Activated CD4-positive, alpha-beta T cell treated with anti-CD3 and anti-CD28 coated beads, Interleukin-2, amount 10 ng/mL, durations not matched to agents 7 days and 5 days (primary cell): ENCODE results near the gene TMIE. TPM values are rescaled to one million over a fixed set of nuclear protein-coding genes. Genes with fewer than 3 reads are reported as not detected.

Source experiments
- CTCF ChIA-PET: fragments of 350-600 bp; sonication (Branson Sonifier 250); formaldehyde crosslinking; loops from one replicate; lab custom pipeline; 2021; ENCODE audit warnings: antibody characterized with exemption; lab: Charles Lee
- POLR2A ChIA-PET: fragments of 350-600 bp; sonication (Branson Sonifier 250); formaldehyde crosslinking; loops from one replicate; lab custom pipeline; 2021; ENCODE audit warnings: antibody characterized with exemption; lab: Charles Lee
- DNase-seq: peaks from one replicate; pipeline ENCODE4 v3.0.0-alpha.2; 2020
- H3K27ac Mint-ChIP-seq: one replicate; pipeline ENCODE4 v1.8.0; 2021; ENCODE audit warnings: mild to moderate bottlenecking, moderate library complexity, mixed read lengths
- H3K27me3 Mint-ChIP-seq: one replicate; pipeline ENCODE4 v1.8.0; 2021; ENCODE audit warnings: mixed read lengths
- H3K36me3 Mint-ChIP-seq: one replicate; pipeline ENCODE4 v1.8.0; 2021; ENCODE audit warnings: low read depth, mixed read lengths
- H3K4me1 Mint-ChIP-seq: one replicate; pipeline ENCODE4 v1.8.0; 2021; ENCODE audit warnings: mixed read lengths
- H3K4me3 Mint-ChIP-seq: one replicate; pipeline ENCODE4 v1.8.0; 2021; ENCODE audit warnings: mild to moderate bottlenecking, moderate library complexity, mixed read lengths
- H3K9me3 Mint-ChIP-seq: one replicate; pipeline ENCODE4 v1.8.0; 2021; ENCODE audit warnings: mixed read lengths
- total RNA-seq, 2 experiments: library from RNA; stranded (reverse); gene quantifications; one replicate each; pipeline ENCODE4 v1.2.3, GENCODE V29; 2021

Gene TMIE
- total RNA-seq, 2 experiments from 2014 or later: 1.2 to 1.6 TPM

GRCh38 chr3:46672349-46672695, 28.9 kb upstream of the TMIE start:
- no peak overlapping the region for H3K4me3 Mint-ChIP-seq
- POLR2A ChIA-PET: no interaction called here

GRCh38 chr3:46673151-46674030, 27.8 kb upstream of the TMIE start:
- DNase-seq: no peak
- ChIA-PET CTCF (interaction anchor here (1.0 kb wide), 1 partner anchor 12 kb away, joined by 4 read pairs; no protein-coding TSS in a partner anchor), POLR2A (no interaction called here)
- no peak overlapping the region for H3K4me3 Mint-ChIP-seq
- no peaks in the 10 kb centered on the region for H3K27me3 Mint-ChIP-seq
- no peak overlapping the region for H3K27ac Mint-ChIP-seq
- no peaks in the 10 kb centered on the region for H3K36me3 Mint-ChIP-seq
- no peaks in the 10 kb centered on the region for H3K4me1 Mint-ChIP-seq
- no peaks in the 10 kb centered on the region for H3K9me3 Mint-ChIP-seq

More at GRCh38 chr3:46672349-46672695, 28.9 kb upstream of the TMIE start:
- Mint-ChIP-seq H3K4me1 (no peaks in the 10 kb centered on the region), H3K27ac (no peak overlapping the region), H3K36me3 (no peaks in the 10 kb centered on the region), H3K9me3 (no peaks in the 10 kb centered on the region), H3K27me3 (no peaks in the 10 kb centered on the region)
- no peak for DNase-seq
- CTCF ChIA-PET: interaction anchor here (1.0 kb wide), 1 partner anchor 11 kb away, joined by 4 read pairs; no protein-coding TSS in a partner anchor

GRCh38 chr3:46674031-46674845, 27.0 kb upstream of the TMIE start:
- Mint-ChIP-seq H3K36me3 (no peaks in the 10 kb centered on the region), H3K27ac (no peak overlapping the region), H3K9me3 (no peaks in the 10 kb centered on the region), H3K4me3 (no peak overlapping the region), H3K4me1 (no peaks in the 10 kb centered on the region), H3K27me3 (no peaks in the 10 kb centered on the region)
- ChIA-PET CTCF (interaction anchor here (0.7 to 1.6 kb wide), 3 partner anchors 11 to 44 kb away, joined by 3 to 4 read pairs (median 3); no protein-coding TSS in a partner anchor), POLR2A (no interaction called here)
- no peak for DNase-seq

GRCh38 chr3:46675426-46675825, 25.8 kb upstream of the TMIE start:
- Mint-ChIP-seq H3K36me3 (no peaks in the 10 kb centered on the region), H3K27me3 (no peaks in the 10 kb centered on the region), H3K4me3 (no peak overlapping the region), H3K9me3 (no peaks in the 10 kb centered on the region), H3K27ac (no peak overlapping the region), H3K4me1 (no peaks in the 10 kb centered on the region)
- ChIA-PET CTCF (interaction anchor here (1.0 to 1.6 kb wide), 3 partner anchors 9 to 46 kb away, joined by 3 read pairs; no protein-coding TSS in a partner anchor), POLR2A (no interaction called here)
- no peak for DNase-seq

GRCh38 chr3:46675843-46676567, 25.2 kb upstream of the TMIE start:
- POLR2A ChIA-PET: no interaction called here
- no peak overlapping the region for H3K4me3 Mint-ChIP-seq
- H3K27ac Mint-ChIP-seq: no peak overlapping the region
- H3K27me3 Mint-ChIP-seq: no peaks in the 10 kb centered on the region
- no peaks in the 10 kb centered on the region for H3K9me3 Mint-ChIP-seq
- no peaks in the 10 kb centered on the region for H3K4me1 Mint-ChIP-seq
- no peak for DNase-seq
- CTCF ChIA-PET: interaction anchor here (1.0 to 1.6 kb wide), 2 partner anchors 9 to 46 kb away, joined by 3 read pairs; no protein-coding TSS in a partner anchor
- no peaks in the 10 kb centered on the region for H3K36me3 Mint-ChIP-seq

- POLR2A ChIA-PET: no interaction called here
- no peak for DNase-seq
- Mint-ChIP-seq H3K9me3 (no peaks in the 10 kb centered on the region), H3K4me3 (no peak overlapping the region), H3K27me3 (no peaks in the 10 kb centered on the region), H3K4me1 (no peaks in the 10 kb centered on the region), H3K27ac (no peak overlapping the region), H3K36me3 (no peaks in the 10 kb centered on the region)
- CTCF ChIA-PET: interaction anchor here (1.0 kb wide), 1 partner anchor 8 kb away, joined by 3 read pairs; no protein-coding TSS in a partner anchor
Measured at GRCh38 chr3:46676601-46677410, 24.4 kb upstream of the TMIE start.

GRCh38 chr3:46677411-46677726, 23.8 kb upstream of the TMIE start:
- CTCF ChIA-PET: no interaction called here
- POLR2A ChIA-PET: no interaction called here
- no peaks in the 10 kb centered on the region for H3K9me3 Mint-ChIP-seq
- H3K27ac Mint-ChIP-seq: no peak overlapping the region
- H3K4me3 Mint-ChIP-seq: no peak overlapping the region
- DNase-seq: no peak
- H3K4me1 Mint-ChIP-seq: no peaks in the 10 kb centered on the region
- H3K27me3 Mint-ChIP-seq: no peaks in the 10 kb centered on the region
- H3K36me3 Mint-ChIP-seq: no peaks in the 10 kb centered on the region

GRCh38 chr3:46678280-46678679, 22.9 kb upstream of the TMIE start:
- no peak for DNase-seq
- Mint-ChIP-seq H3K36me3 (no peaks in the 10 kb centered on the region), H3K9me3 (no peaks in the 10 kb centered on the region), H3K4me1 (no peaks in the 10 kb centered on the region), H3K27me3 (no peaks in the 10 kb centered on the region), H3K4me3 (no peak overlapping the region), H3K27ac (no peak overlapping the region)
- POLR2A ChIA-PET: no interaction called here
- CTCF ChIA-PET: no interaction called here

- H3K27me3 Mint-ChIP-seq: no peaks in the 10 kb centered on the region
- H3K36me3 Mint-ChIP-seq: no peaks in the 10 kb centered on the region
- ChIA-PET POLR2A (no interaction called here), CTCF (no interaction called here)
- H3K27ac Mint-ChIP-seq: no peak overlapping the region
- H3K4me1 Mint-ChIP-seq: no peaks in the 10 kb centered on the region
- no peak overlapping the region for H3K4me3 Mint-ChIP-seq
- no peak for DNase-seq
- H3K9me3 Mint-ChIP-seq: no peaks in the 10 kb centered on the region
Measured at GRCh38 chr3:46679681-46680080, 21.5 kb upstream of the TMIE start.

- no peaks in the 10 kb centered on the region for H3K4me1 Mint-ChIP-seq
- no peaks in the 10 kb centered on the region for H3K27me3 Mint-ChIP-seq
- no peaks in the 10 kb centered on the region for H3K36me3 Mint-ChIP-seq
- DNase-seq: no peak
- CTCF ChIA-PET: no interaction called here
- POLR2A ChIA-PET: no interaction called here
- no peak overlapping the region for H3K27ac Mint-ChIP-seq
- no peak overlapping the region for H3K4me3 Mint-ChIP-seq
- H3K9me3 Mint-ChIP-seq: no peaks in the 10 kb centered on the region
Measured at GRCh38 chr3:46680298-46680826, 20.8 kb upstream of the TMIE start.

GRCh38 chr3:46681387-46681786, 19.8 kb upstream of the TMIE start:
- Mint-ChIP-seq H3K4me3 (no peak overlapping the region), H3K4me1 (no peaks in the 10 kb centered on the region), H3K27me3 (no peaks in the 10 kb centered on the region), H3K36me3 (no peaks in the 10 kb centered on the region), H3K27ac (no peak overlapping the region), H3K9me3 (no peaks in the 10 kb centered on the region)
- ChIA-PET CTCF (no interaction called here), POLR2A (no interaction called here)
- DNase-seq: no peak
